GM23248 (cell line): ENCODE results near the gene CNOT6.

Experiments used
- EZH2 ChIP-seq: fragments of 200-600 bp; sonication (generic); IDR thresholded peaks from 2 replicates; pipeline ENCODE4 v1.6.1; 2018; ENCODE audit warnings: antibody characterized with exemption, mild to moderate bottlenecking; ENCODE audit not compliant: insufficient read depth, poor library complexity, severe bottlenecking
- EZH2phosphoT487 ChIP-seq: fragments of 200-600 bp; sonication (generic); IDR thresholded peaks from 2 replicates; pipeline ENCODE4 v1.6.1; 2018; ENCODE audit warnings: antibody characterized with exemption, moderate library complexity, mild to moderate bottlenecking, low read depth; ENCODE audit not compliant: insufficient read depth

GRCh38 chr5:180455872-180456271, 38.3 kb upstream of the CNOT6 start:
- TF ChIP-seq EZH2 (no peak), EZH2phosphoT487 (no peak)
